Cardiac muscle cell (in vitro differentiated cells and primary cell): ENCODE measurements around the gene LRP8. TPM values are rescaled to one million over a fixed set of nuclear protein-coding genes. Genes with fewer than 3 reads are reported as not detected.

Experiments used
- DNase-seq, 2 donors: peaks; one replicate each; pipeline versions ENCODE4 v3.0.0 to v3.0.0-alpha.2; 2010 to 2017; ENCODE audit warnings: low read depth in 1 of 2, low spot score in 1 of 2
- H3K27ac ChIP-seq: fragments of 200-600 bp; sonication (generic); 2 replicates; pipeline ENCODE4 v1.5.1; 2016
- H3K27me3 ChIP-seq: fragments of 200-600 bp; sonication (generic); 2 replicates; pipeline ENCODE4 v1.6.0; 2016; ENCODE audit warnings: control low read depth
- H3K36me3 ChIP-seq: fragments of 200-600 bp; sonication (generic); 2 replicates; pipeline ENCODE4 v1.5.1; 2016; ENCODE audit warnings: control low read depth
- H3K4me1 ChIP-seq: fragments of 200-600 bp; sonication (generic); 2 replicates; pipeline ENCODE4 v1.8.1; 2017; ENCODE audit warnings: low read depth, mild to moderate bottlenecking, mixed run types
- H3K4me3 ChIP-seq: fragments of 200-600 bp; sonication (generic); 2 replicates; pipeline ENCODE4 v1.5.1; 2016; ENCODE audit warnings: mild to moderate bottlenecking
- H3K9me3 ChIP-seq: fragments of 200-600 bp; sonication (generic); 2 replicates; pipeline ENCODE4 v1.5.1; 2017; ENCODE audit warnings: low read depth, mild to moderate bottlenecking, control low read depth
- polyA plus RNA-seq: library from polyadenylated mRNA; unstranded; fragments of >200 nt; fragmentation: Nextera tagmentation; extraction: Ambion mirVana; gene quantifications from 2 replicates; pipeline ENCODE4 v1.2.1, GENCODE V29; 2016
- total RNA-seq: library from RNA; depleted of rRNA; stranded (reverse); fragments of >200 nt; gene quantifications from 2 replicates; pipeline ENCODE4 v1.2.3, GENCODE V29; 2016
- TF ChIP-seq, protein P1 (sequence below): IDR thresholded peaks from 2 replicates; pipeline ENCODE4 v1.5.1; 2012; ENCODE audit warnings: low read depth, mild to moderate bottlenecking, low read length

Gene LRP8
- total and polyA plus RNA-seq, 2 experiments from 2014 or later, result 5.4 to 9.7 TPM

- Histone ChIP-seq H3K9me3 (no peaks in the 10 kb centered on the region), H3K4me3 (no peak overlapping the region), H3K36me3 (no peaks in the 10 kb centered on the region), H3K27me3 (no peaks in the 10 kb centered on the region), H3K4me1 (no peaks in the 10 kb centered on the region), H3K27ac (no peak overlapping the region)
- TF ChIP-seq, protein P1, sequence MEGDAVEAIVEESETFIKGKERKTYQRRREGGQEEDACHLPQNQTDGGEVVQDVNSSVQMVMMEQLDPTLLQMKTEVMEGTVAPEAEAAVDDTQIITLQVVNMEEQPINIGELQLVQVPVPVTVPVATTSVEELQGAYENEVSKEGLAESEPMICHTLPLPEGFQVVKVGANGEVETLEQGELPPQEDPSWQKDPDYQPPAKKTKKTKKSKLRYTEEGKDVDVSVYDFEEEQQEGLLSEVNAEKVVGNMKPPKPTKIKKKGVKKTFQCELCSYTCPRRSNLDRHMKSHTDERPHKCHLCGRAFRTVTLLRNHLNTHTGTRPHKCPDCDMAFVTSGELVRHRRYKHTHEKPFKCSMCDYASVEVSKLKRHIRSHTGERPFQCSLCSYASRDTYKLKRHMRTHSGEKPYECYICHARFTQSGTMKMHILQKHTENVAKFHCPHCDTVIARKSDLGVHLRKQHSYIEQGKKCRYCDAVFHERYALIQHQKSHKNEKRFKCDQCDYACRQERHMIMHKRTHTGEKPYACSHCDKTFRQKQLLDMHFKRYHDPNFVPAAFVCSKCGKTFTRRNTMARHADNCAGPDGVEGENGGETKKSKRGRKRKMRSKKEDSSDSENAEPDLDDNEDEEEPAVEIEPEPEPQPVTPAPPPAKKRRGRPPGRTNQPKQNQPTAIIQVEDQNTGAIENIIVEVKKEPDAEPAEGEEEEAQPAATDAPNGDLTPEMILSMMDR, result peak; percentile 19
- DNase-seq, result peak in 1 of 2 donors; percentile 15
Observed at GRCh38 chr1:53266038-53266437, 61.8 kb downstream of the LRP8 start.

GRCh38 chr1:53265581-53265980 lies 62.3 kb downstream of the LRP8 start:
- H3K27ac ChIP-seq, result no peak overlapping the region
- no peaks in the 10 kb centered on the region for H3K27me3 ChIP-seq
- no peak overlapping the region for H3K4me3 ChIP-seq
- H3K4me1 ChIP-seq, result no peaks in the 10 kb centered on the region
- DNase-seq, result no peak
- TF ChIP-seq, protein P1, result no peak
- no peaks in the 10 kb centered on the region for H3K9me3 ChIP-seq
- no peaks in the 10 kb centered on the region for H3K36me3 ChIP-seq

- TF ChIP-seq, protein P1, result no peak
- H3K9me3 ChIP-seq, result no peaks in the 10 kb centered on the region
- H3K36me3 ChIP-seq, result no peaks in the 10 kb centered on the region
- no peak overlapping the region for H3K27ac ChIP-seq
- H3K27me3 ChIP-seq, result no peaks in the 10 kb centered on the region
- H3K4me1 ChIP-seq, result no peaks in the 10 kb centered on the region
- DNase-seq, result no peak
- no peak overlapping the region for H3K4me3 ChIP-seq
Observed at GRCh38 chr1:53264048-53264447, 63.8 kb downstream of the LRP8 start.

GRCh38 chr1:53262000-53262399 lies 65.9 kb downstream of the LRP8 start:
- Histone ChIP-seq H3K4me3 (no peak overlapping the region), H3K27ac (no peak overlapping the region), H3K36me3 (no peaks in the 10 kb centered on the region), H3K27me3 (no peaks in the 10 kb centered on the region), H3K4me1 (peaks cover 10% of the 10 kb centered on the region), H3K9me3 (no peaks in the 10 kb centered on the region)
- no peak for DNase-seq
- TF ChIP-seq, protein P1, result no peak

DNA sequence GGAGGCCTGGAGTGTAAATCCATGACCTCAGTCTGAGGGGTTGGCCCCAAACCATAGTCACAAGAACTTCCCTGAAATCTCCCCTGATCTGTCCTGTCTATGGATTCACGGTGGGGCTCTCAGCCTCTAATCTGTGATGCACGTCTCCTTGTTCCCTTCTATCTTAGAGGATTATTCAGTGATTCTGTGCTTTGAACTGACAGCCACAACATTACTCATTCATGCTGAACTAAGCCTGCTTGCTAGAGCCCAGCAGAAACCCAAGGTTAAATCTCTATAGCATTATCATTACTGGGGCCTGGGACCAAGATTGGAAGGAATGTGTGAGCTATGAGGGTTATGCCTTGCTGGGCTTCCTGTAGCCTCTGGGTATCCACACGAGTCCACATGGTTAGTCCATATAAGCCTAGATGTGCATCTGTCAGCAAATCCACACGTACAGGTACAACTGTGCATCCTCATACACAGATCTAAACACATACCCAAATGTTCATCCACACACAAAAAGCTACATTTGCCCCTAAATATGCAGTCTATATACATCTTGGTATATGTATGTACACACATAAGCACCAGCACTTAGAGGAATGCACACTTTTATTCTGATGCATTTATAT lies 67.1 kb downstream of the LRP8 start:
- Histone ChIP-seq H3K4me3 (no peak overlapping the region), H3K27me3 (no peaks in the 10 kb centered on the region), H3K4me1 (peaks cover 17% of the 10 kb centered on the region), H3K36me3 (no peaks in the 10 kb centered on the region), H3K9me3 (no peaks in the 10 kb centered on the region), H3K27ac (no peak overlapping the region)
- TF ChIP-seq, protein P1, result no peak
- DNase-seq, result no peak
